HCT116 (cell line): ENCODE results near the gene FCHO1. TPM values are rescaled to one million over a fixed set of nuclear protein-coding genes. Genes with fewer than 3 reads are reported as not detected.

ENCODE experiments used
- ATAC-seq: fragments of 200-7000 bp; cut with Tn5 transposase; 2 replicates; pipeline ENCODE4 v1.9.1; 2020; ENCODE audit warnings: mild to moderate bottlenecking, moderate library complexity
- BruUV-seq: library from RNA; stranded (reverse); fragments of 400-500 nt; replicated peaks from 2 replicates; lab custom pipeline; 2021; lab: Mats Ljungman, UMichigan
- CTCF ChIA-PET: fragments of 300-600 bp; sonication (Branson Sonifier 250); formaldehyde crosslinking; loops from one replicate; lab custom pipeline; 2021; ENCODE audit warnings: antibody characterized with exemption; lab: Charles Lee
- POLR2A ChIA-PET: fragments of 300-600, 350-600 bp; sonication (Branson Sonifier 250); formaldehyde crosslinking; loops from one replicate; lab custom pipeline; 2021; ENCODE audit warnings: antibody characterized with exemption; lab: Charles Lee
- RAD21 ChIA-PET, 2 experiments: fragments of 300-600 bp; sonication (Branson Sonifier 250); formaldehyde crosslinking; loops; one replicate each; lab custom pipeline; 2023; ENCODE audit warnings: low total read pairs in 2 of 2; ENCODE audit not compliant: uncharacterized antibody in 2 of 2, unreplicated experiment in 2 of 2, low non-redundant PET in 1 of 2; lab: Charles Lee
- DNase-seq: peaks from one replicate; pipeline ENCODE4 v3.0.0-alpha.2; 2010; ENCODE audit warnings: low read depth, low spot score
- H2AFZ ChIP-seq: fragments of 200-600 bp; shearing (Covaris generic), sonication (generic); 2 replicates; pipeline ENCODE4 v1.6.1; 2017; ENCODE audit warnings: low read depth, mixed run types, mixed read lengths, antibody characterized with exemption, low read length; ENCODE audit not compliant: poor library complexity, severe bottlenecking
- H3K27ac ChIP-seq: 2 replicates; pipeline ENCODE4 v1.5.1; 2012; ENCODE audit warnings: low read depth, low read length
- H3K27me3 ChIP-seq: fragments of 200-600 bp; sonication (generic); 2 replicates; pipeline ENCODE4 v1.6.1; 2016; ENCODE audit warnings: mixed run types, low read length, mixed read lengths; ENCODE audit not compliant: insufficient read depth
- H3K36me3 ChIP-seq, 2 experiments: fragments of 200-500 bp in 1 of 2; fragments of 200-600 bp in 1 of 2; sonication (Bioruptor generic) in 1 of 2; sonication (generic) in 1 of 2; 2 replicates each; pipeline versions ENCODE4 v1.5.1 to v1.6.1; 2014 to 2016; ENCODE audit warnings: low read length in 2 of 2, inconsistent platforms in 1 of 2, mixed read lengths in 1 of 2, mixed run types in 1 of 2; ENCODE audit not compliant: insufficient read depth in 2 of 2, control insufficient read depth in 1 of 2
- H3K4me1 ChIP-seq, 2 experiments: fragments of 200-600 bp in 1 of 2; sonication (generic) in 1 of 2; 2 replicates each; pipeline versions ENCODE4 v1.5.1 to v1.6.1; 2012 to 2017; ENCODE audit warnings: low read length in 2 of 2, inconsistent platforms in 1 of 2, mild to moderate bottlenecking in 1 of 2, mixed read lengths in 1 of 2, mixed run types in 1 of 2, moderate library complexity in 1 of 2; ENCODE audit not compliant: insufficient read depth in 2 of 2, control insufficient read depth in 1 of 2
- H3K4me2 ChIP-seq: fragments of 200-600 bp; sonication (generic); 2 replicates; pipeline ENCODE4 v1.6.1; 2017; ENCODE audit warnings: mixed run types, low read length, mixed read lengths
- H3K4me3 ChIP-seq, 2 experiments: fragments of 200-600 bp in 1 of 2; sonication (generic) in 1 of 2; replicated peaks in 1 of 2; 2 replicates each; pipeline ENCODE4 v1.5.1; 2011 to 2016; ENCODE audit warnings: low read length in 2 of 2, control low read depth in 1 of 2, low read depth in 1 of 2, mild to moderate bottlenecking in 1 of 2, mixed read lengths in 1 of 2, mixed run types in 1 of 2
- H3K79me2 ChIP-seq: fragments of 200-600 bp; sonication (generic); 2 replicates; pipeline ENCODE4 v1.6.1; 2017; ENCODE audit warnings: mild to moderate bottlenecking, mixed run types, low read length, moderate library complexity, mixed read lengths; ENCODE audit not compliant: insufficient read depth
- H3K9ac ChIP-seq: fragments of 200-600 bp; sonication (generic); 2 replicates; pipeline ENCODE4 v1.6.1; 2016; ENCODE audit warnings: low read length, mixed read lengths
- H3K9me2 ChIP-seq: fragments of 200-600 bp; sonication (generic), shearing (Covaris generic); 2 replicates; pipeline ENCODE4 v1.6.1; 2017; ENCODE audit warnings: mixed run types, mild to moderate bottlenecking, moderate library complexity; ENCODE audit not compliant: insufficient read depth
- H3K9me3 ChIP-seq, 2 experiments: fragments of 200-500 bp in 1 of 2; fragments of 200-600 bp in 1 of 2; sonication (Bioruptor generic) in 1 of 2; sonication (generic) in 1 of 2; 2 replicates each; pipeline ENCODE4 v1.6.1; 2014 to 2017; ENCODE audit warnings: low read length in 2 of 2, mixed read lengths in 2 of 2, inconsistent platforms in 1 of 2, low read depth in 1 of 2, mild to moderate bottlenecking in 1 of 2, mixed run types in 1 of 2, moderate library complexity in 1 of 2; ENCODE audit not compliant: control insufficient read depth in 1 of 2, insufficient read depth in 1 of 2
- H4K20me1 ChIP-seq: fragments of 200-600 bp; sonication (generic), shearing (Covaris generic); 2 replicates; pipeline ENCODE4 v1.6.1; 2017; ENCODE audit warnings: mixed run types, mild to moderate bottlenecking, moderate library complexity; ENCODE audit not compliant: insufficient read depth
- ATF3 ChIP-seq: IDR thresholded peaks from 2 replicates; pipeline ENCODE4 v1.6.1; 2012
- CTCF ChIP-seq, 3 experiments: fragments of 200-600 bp in 1 of 3; sonication (generic) in 1 of 3; IDR thresholded peaks in 2 of 3; conservative IDR thresholded peaks in 1 of 3; 2 replicates each; pipeline ENCODE4 v1.5.1; 2012 to 2017; ENCODE audit warnings: low read depth in 2 of 3, low read length in 2 of 3, antibody characterized with exemption in 1 of 3, borderline replicate concordance in 1 of 3, control low read depth in 1 of 3, mild to moderate bottlenecking in 1 of 3, mixed read lengths in 1 of 3, mixed run types in 1 of 3, moderate library complexity in 1 of 3; ENCODE audit not compliant: insufficient read depth in 1 of 3
- EGR1 ChIP-seq: IDR thresholded peaks from 2 replicates; pipeline ENCODE4 v1.6.1; 2012; ENCODE audit warnings: low read depth
- EZH2 ChIP-seq: fragments of 200-600 bp; sonication (generic); IDR thresholded peaks from 2 replicates; pipeline ENCODE4 v1.6.1; 2017; ENCODE audit warnings: antibody characterized with exemption, mixed run types
- EZH2phosphoT487 ChIP-seq: fragments of 200-600 bp; IDR thresholded peaks from 2 replicates; pipeline ENCODE4 v1.6.1; 2018; ENCODE audit warnings: antibody characterized with exemption, borderline replicate concordance
- JUND ChIP-seq: IDR thresholded peaks from 2 replicates; pipeline ENCODE4 v1.6.1; 2012
- MAX ChIP-seq: IDR thresholded peaks from 2 replicates; pipeline ENCODE4 v1.6.1; 2012
- POLR2A ChIP-seq: IDR thresholded peaks from 2 replicates; pipeline ENCODE4 v1.7.0; 2011; ENCODE audit warnings: borderline replicate concordance; ENCODE audit not compliant: insufficient read depth, insufficient read length; ENCODE audit errors: extremely low read depth
- POLR2AphosphoS5 ChIP-seq: IDR thresholded peaks from 2 replicates; pipeline ENCODE4 v1.6.1; 2011; ENCODE audit warnings: mild to moderate bottlenecking, low read depth, low read length, moderate library complexity
- REST ChIP-seq: IDR thresholded peaks from 2 replicates; pipeline ENCODE4 v1.6.1; 2012; ENCODE audit warnings: low read depth
- SIN3A ChIP-seq: IDR thresholded peaks from 2 replicates; pipeline ENCODE4 v1.6.1; 2012; ENCODE audit warnings: low read depth
- SP1 ChIP-seq: IDR thresholded peaks from 2 replicates; pipeline ENCODE4 v1.6.1; 2012; ENCODE audit warnings: low read depth
- TCF7L2 ChIP-seq: IDR thresholded peaks from 2 replicates; pipeline ENCODE4 v1.7.0; 2011; ENCODE audit warnings: borderline replicate concordance, inconsistent platforms; ENCODE audit not compliant: insufficient read depth, insufficient read length; ENCODE audit errors: extremely low read depth
- ZFX ChIP-seq: fragments of 450-650 bp; IDR thresholded peaks from 2 replicates; pipeline ENCODE4 v1.6.1; 2017
- ZNF274 ChIP-seq: fragments of 200-500 bp; sonication (Bioruptor generic); IDR thresholded peaks from 2 replicates; pipeline ENCODE4 v1.6.1; 2014; ENCODE audit warnings: mild to moderate bottlenecking, low read depth, low read length, inconsistent platforms
- intact Hi-C: fragments of 100-400 bp; cut with micrococcal nuclease; formaldehyde crosslinking; loops from 2 replicates; pipeline ENCODE4 v1.10.0; 2022
- total RNA-seq: library from RNA; stranded (reverse); gene quantifications from one replicate; pipeline ENCODE4 v1.2.1, GENCODE V29; 2021; ENCODE audit not compliant: unreplicated experiment

FCHO1 gene
- total RNA-seq, 1 experiment from 2014 or later, result 28.1 TPM

- ChIA-PET POLR2A (no interaction called here), CTCF (no interaction called here), RAD21 (no interaction called here)
- Histone ChIP-seq H3K4me1 (peaks cover 8 to 25% of the 10 kb centered on the region in 2 experiments), H3K27ac (no peak overlapping the region), H4K20me1 (no peaks in the 10 kb centered on the region), H3K27me3 (no peaks in the 10 kb centered on the region), H3K79me2 (no peaks in the 10 kb centered on the region), H3K36me3 (no peaks in the 10 kb centered on the region), H3K9me3 (no peaks in the 10 kb centered on the region), H3K4me2 (no peak overlapping the region), H3K9ac (no peak overlapping the region), H3K9me2 (no peaks in the 10 kb centered on the region), H2AFZ (no peak overlapping the region), H3K4me3 (no peak overlapping the region)
- ATAC-seq (no peak), DNase-seq (no peak)
- intact Hi-C loops, result no loop called here
- no TSS peak for BruUV-seq
- no peak for TF ChIP-seq ATF3
- TF ChIP-seq MAX, result no peak
- no peak for TF ChIP-seq ZFX
- no peak for TF ChIP-seq TCF7L2
- no peak for TF ChIP-seq ZNF274
- no peak for TF ChIP-seq POLR2A
- no peak for TF ChIP-seq EGR1
- TF ChIP-seq EZH2phosphoT487, result no peak
- TF ChIP-seq EZH2, result no peak
- TF ChIP-seq JUND, result no peak
- no peak for TF ChIP-seq SIN3A
- TF ChIP-seq SP1, result no peak
- TF ChIP-seq POLR2AphosphoS5, result no peak
- TF ChIP-seq CTCF (IDR thresholded peaks at IDR 0.05 in 2 of 3, conservative IDR thresholded peaks at IDR 0.05 in 1 of 3; ENCODE audit: borderline replicate concordance in 1 of 3, insufficient read depth in 1 of 3, low read depth in 2 of 3, low read length in 2 of 3), result no peak
- no peak for TF ChIP-seq REST
Observed at GRCh38 chr19:17835182-17836006, 84.1 kb downstream of the FCHO1 start.
